Stimulated activated CD8-positive, alpha-beta memory T cell treated with anti-CD3 and anti-CD28 coated beads, Interleukin-15, amount 100 ng/mL, for 1 hour (primary cell): ENCODE measurements around the gene FBXO39.
"Not testable (repeated sequence)": the region's sequence is repeated elsewhere in the genome, so short reads cannot be mapped to it uniquely, and the experiment has no call there.

Source experiments
- DNase-seq: peaks from one replicate; pipeline ENCODE4 v3.0.0-alpha.2; 2020; ENCODE audit warnings: low read depth

The FBXO39 gene

DNA sequence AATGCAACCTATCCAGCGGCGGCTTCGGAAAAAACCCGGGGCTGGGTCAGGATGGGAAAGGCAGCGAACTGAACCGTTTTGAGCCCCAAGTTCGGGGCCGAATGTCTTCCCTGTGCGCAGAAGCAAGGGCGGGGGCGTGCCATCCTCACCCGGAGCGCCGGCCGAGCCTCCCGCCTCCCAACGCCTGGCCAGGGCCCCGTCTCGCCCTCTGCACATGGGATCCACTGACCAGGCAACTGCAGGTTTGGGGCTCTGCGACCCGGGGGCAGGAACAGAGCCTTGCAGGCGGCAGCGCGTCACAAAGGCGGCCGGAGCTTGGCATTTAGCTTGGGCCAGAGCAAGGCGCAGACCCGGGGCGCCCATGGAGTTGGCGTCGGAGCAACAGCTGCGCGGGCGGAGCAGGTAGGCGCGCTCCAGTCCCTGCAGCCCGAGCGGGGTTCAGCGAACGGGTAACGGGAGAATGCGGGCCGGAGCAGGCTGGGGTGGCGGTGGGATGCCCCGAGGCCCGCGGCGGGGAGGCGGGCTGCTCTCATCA lies at the start of gene FBXO39:
TSS of gene FBXO39 (plus strand) at position 345 of the 535 bp plus-strand sequence. CDS start 3,654 bp downstream, outside the sequence.
- DNase-seq: no peak

DNA sequence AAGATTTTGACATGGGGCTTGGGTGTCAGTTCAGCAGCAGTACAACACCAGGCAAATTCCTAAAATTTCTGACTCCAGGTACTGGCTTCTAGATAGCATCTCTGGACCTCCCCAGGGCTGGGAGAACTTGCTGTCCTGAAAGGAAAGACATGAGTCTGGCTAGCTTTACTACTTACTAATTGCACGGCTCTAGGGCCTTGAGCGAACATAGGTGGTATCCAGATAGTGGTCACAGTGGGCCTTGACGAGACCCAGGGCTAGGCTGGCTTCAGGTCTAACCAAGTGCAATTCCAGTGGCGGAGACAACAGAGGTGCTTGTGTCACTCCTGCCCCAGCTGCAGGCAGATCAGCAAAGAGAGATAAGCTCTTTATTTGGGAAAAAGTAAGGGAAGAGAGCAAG lies 46.5 kb upstream of the FBXO39 start:
- no peak for DNase-seq

DNA sequence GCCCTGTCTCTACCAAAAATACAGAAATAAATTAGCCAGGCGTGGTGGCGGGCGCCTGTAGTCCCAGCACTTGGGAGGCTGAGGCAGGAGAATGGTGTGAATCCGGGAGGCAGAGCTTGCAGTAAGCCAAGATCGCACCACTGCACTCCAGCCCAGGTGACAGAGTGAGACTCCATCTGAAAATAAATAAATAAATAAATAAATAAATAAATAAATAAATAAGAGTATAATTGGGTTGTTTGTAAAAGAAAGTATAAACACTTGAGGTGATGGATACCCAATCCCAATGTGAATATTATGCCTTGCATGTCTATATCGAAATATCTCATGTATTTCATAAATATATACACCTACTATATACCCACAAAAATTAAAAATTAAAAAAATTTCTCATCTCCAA lies 29.4 kb upstream of the FBXO39 start:
- not testable (repeated sequence) for DNase-seq

DNA sequence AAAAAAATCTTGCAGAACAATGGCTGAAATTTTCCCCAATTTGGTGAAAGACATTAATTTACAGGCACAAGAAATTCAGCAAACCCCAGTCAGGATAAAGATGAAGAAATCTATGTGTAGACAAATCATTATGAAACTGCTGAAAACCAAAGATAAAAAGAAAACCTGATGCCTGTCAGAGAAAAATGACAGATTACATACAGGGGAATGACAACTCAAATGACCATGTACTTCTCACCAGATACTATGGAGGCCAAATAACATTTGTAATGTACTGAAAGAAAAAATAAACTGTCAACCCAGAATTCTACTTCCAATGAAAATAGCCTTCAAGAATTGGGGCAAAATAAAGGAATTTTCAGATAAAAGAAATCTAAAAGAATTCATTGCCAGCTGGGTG lies 27.4 kb upstream of the FBXO39 start:
- DNase-seq: no peak

DNA sequence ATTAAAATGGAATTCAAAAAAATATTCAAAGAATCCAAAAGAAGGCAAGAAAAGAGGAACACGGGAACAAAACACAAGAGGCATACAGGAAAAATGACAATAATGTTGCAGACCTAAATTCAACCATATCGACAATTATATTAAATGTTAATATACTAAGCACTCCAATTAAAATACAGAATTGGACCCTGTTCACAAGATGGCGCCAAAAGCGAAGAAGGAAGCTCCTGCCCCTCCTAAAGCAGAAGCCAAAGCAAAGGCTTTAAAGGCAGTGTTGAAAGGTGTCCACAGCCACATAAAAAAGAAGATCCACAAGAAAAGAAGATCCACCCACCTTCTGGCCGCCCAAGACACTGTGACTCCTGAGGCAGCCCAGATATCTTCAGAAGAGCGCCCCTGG lies 26.5 kb upstream of the FBXO39 start:
- no peak for DNase-seq

DNA sequence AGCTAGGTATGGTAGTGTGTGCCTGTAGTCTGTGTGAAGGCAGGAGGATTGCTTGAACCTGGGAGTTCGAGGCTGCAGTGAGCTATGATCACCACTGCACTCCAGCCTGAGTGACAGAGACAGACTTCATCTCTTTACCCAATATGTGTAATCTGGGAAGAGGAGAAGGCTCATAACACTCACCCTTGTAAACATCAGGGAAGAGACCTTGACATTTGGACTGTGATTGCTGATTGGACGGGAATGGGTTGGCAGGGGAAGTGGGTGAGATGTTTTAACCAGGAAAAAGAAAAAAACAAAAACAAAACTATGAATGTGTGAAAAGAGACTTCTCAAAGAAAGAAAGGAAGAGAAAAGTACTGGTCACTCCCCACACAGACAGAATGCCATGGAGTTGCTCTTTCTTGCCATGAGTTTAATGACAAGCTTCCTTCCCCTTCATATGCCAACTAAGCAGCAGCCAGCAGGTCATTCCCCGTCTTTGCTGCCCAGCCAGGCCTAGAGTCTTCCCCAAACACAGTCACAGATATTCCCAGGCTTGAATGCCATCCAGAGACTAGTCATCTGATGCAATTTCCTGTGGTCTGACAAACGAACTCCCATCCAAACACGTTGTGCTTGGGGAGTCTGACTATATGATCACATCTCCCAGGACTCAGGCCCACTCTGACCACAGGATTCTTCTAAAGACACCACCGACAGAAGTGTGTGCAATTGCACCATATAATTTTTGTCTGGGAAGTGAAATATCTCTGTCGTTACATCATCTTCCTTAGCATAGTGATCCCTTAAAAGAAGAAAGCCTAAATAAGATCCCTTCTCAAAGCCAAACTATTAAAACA lies 23.7 kb upstream of the FBXO39 start:
- no peak for DNase-seq

DNA sequence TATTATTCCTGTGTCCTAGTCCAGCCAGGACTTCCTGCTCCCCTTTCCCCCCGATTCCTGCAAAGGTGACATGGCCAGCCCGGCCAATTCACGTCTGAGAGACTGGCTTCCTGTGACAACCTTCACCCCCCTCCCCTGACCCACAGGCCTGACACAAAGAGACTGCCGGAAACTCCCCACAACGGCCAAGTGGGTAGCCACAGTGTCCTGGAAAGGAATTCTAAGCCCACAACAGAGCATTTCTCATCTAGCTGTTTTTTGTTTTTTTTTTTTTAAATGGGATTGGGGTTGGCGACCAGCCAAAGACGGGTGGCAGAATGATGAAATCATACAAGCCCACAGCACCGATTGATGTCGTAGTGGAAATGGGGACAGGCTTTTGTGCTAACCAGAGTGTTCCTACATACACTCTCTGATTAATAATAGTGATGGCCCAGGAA lies 23.0 kb upstream of the FBXO39 start:
- DNase-seq: peak; percentile 35

DNA sequence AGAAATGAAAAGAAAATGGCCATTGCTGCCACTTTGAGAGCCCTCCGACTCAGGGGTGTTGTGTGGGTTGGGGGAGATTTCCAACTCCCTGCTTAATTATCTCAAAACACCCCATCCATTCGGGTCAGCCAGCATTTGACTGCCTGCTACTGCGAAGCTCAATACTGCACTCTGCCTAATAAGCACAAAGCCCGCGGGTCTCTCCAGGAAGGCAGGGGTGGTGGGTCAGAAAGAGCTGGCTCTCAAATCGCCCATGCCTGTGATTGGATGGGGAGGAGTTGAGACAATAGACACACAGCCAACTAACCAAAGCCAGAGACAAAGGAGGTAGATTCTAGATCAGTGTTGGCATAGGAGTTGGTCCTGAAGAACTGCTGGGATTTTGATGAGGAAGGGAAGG lies 22.5 kb upstream of the FBXO39 start:
- no peak for DNase-seq

DNA sequence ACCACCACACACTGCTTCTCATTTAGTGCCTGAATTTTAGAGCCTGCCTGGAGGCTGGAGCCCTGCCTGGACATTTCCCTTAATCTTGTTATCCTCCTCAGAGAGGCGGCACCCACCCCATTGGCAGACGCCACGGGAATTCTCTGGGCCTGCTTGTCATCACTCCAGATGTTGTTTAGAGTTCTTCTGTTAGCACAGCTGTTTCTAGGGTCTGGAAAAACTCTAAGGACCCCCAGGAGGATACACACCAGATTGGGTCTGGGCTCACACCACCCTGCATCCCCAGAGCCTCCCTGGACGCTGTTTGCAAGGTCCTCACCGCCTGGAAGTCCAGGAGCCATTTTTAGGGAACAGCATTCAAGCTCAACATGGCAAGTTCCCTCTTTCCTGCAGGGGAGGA lies 20.7 kb upstream of the FBXO39 start:
- no peak for DNase-seq

DNA sequence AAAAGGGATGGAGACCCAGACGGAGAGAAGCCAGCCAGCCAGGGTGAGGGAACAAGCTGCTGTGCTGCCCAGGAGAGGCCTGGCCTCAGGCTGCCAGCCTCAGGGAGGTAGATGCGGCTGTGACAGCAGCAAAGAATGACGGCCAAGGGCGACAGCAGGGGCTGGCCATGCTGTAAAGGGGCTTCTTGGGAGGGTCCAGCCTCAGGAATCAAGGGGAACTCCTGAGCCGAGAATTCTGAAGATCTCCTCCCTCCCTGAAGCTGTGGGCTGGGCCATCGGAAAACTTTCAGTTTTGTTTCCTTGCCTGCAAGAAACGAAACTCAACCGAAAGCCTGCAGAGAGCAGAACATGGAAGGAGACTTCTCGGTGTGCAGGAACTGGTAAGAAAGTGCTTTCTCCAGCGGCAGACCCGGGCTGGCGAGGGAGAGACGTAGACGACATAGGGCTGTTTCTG lies 20.3 kb upstream of the FBXO39 start, which contains the start of gene XAF1:
TSS of gene XAF1 (plus strand) at position 316 of the 454 bp plus-strand sequence. CDS start at position 349, 33 bp downstream.
- peak; percentile 49 for DNase-seq

DNA sequence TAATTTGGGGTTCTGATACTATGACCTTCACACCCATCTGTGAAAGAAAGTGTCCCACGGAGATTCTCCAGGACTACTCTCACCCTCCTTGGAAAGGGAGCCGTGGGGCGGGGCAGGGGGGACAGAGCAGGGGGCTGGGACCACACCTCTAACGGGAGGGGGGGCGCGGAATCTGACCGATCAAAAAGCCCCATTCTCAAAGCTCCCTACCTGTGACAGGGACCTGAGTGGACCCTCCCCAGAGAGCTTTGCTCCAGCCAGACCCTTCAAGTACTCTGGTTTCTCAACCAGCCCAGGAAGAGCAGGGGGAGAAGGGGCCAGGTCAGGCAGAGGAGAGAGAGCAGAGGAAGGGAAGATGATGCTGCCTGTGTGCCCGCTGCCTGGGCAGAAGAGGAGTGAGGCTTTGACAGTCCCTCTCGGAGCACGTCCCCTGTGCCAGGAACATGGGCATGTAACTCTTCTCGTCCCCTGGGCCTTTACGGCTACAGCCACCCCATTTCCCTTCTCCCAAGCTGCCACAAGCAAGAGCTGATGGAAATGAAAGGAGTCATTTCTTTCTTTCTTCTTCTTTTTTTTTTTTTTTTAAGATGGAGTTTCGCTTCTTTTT lies 19.5 kb upstream of the FBXO39 start:
- no peak for DNase-seq

DNA sequence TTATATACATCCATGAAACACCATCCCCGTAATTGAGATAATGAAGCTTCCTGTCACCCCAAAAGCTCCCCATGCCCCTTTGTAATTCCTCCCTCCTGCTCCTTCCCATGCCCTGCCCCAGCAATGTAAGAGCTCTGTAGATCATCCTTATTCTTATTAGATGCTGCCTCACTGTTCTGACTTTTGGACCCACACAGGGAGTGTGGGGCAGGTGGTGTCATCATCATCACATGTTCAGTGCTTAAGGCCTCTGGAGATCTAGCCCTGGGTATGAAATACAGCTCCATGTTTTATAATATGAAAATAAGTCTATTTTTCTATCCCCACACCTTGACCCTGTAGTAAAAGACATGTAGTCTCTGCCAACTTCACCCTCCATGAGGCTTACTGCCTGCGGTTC lies 18.3 kb upstream of the FBXO39 start:
- no peak for DNase-seq

DNA sequence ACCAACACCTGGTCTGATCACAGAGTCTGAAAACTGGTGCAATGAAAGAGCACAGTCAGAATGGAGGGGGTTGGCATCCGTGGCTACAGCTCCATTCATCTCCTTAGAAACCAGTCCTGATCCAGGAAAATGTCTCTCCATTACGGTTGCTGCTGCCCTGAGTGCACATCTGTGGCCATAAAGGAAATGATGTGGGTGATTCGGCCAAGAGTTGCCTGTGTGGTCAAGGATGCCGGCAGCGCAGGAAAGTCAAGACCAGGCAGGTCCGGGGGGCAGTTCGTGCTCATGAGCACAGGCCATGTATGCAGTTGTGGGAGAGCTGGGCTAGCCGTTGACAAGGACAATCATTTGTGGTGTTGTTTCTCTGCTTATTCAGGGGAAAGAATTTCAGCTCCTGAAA lies 14.2 kb upstream of the FBXO39 start:
- DNase-seq: no peak

DNA sequence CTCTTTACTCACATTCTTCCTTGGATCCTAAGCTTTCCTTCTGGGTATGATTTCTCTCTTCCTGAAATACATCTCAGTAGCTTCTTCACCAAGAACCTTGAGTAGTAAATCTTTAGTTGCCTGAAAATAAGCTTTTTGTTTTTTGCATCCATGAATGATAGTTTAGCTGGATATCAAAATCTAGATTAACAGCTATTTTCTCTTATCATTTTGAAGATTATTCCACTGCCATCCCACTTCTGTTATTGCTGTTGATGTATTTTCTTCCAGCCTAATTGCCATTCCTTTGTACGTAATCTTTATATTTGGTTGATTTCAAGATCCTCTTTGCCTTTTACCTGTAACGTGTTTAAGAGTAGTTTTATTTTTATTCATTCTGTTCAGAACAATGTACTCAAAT lies 7.6 kb upstream of the FBXO39 start:
- DNase-seq: no peak

DNA sequence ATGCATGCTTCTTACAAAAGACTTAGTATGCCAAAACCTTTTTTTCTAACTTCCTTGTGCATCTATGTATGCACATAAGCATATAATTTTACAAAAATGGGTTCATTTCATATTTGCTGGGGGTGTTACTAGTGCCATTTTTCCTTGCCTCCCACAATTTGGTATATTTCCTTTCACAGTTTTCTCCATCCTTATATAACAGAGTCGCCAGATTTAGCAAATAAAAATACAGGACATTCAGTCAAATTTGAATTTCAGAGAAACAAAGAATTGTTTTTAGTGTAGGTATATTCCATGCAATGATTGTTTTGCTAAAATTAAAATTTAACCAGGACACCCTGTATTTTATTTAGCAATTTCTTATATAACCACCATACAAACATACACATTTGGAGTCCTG lies 4.0 kb upstream of the FBXO39 start:
- DNase-seq: no peak

DNA sequence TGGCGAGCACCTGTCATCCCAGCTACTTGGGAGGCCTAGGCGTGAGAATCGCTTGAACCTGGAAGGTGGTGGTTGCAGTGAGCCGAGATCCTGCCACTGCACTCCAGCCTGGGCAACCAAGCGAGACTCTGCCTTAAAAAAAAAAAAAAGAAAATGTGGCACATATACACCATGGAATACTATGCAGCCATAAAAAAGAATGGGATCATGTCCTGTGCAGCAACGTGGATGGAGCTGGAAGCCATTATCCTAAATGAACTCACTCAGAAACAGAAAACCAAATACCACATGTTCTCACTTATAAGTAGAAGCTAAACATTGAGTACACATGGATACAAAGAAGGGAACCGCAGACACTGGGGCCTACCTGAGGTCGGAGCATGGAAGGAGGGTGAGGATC lies 1.1 kb upstream of the FBXO39 start:
- not testable (repeated sequence) for DNase-seq

DNA sequence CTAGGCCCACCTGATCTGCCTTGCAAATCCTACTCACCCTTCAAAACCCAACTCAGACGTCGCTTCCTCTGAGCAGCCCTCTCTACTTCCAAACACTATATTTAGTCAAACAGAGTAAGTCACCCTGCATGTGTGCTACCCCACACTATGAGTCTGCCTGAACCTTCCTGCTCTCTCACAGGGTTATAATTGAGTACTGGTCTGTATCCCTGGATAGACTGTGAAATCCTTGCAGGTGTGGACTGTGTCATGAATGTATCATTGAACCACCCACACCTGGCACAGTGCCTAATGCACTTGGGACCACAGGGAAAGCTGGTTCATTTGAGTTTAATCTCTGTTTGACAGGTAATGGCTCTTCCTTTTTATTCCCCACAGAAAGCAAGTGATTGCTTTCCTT lies 3.4 kb downstream of the FBXO39 start:
- no peak for DNase-seq

DNA sequence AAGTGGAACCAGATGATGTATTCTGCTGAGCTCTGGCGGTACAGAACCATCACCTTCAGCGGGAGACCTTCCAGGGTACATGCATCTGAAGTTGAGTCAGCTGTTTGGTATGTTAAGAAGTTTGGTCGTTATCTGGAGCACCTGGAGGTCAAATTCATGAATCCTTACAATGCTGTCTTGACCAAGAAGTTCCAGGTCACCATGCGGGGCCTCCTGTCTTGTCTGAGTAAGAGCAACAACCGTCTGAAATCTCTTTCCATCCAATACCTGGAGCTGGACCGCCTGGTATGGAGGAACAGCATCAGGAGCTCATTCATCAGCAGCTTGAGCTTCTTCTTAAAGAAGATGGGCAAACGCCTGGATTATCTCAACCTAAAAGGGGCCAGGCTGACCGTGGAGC lies 4.0 kb downstream of the FBXO39 start:
- DNase-seq: no peak

DNA sequence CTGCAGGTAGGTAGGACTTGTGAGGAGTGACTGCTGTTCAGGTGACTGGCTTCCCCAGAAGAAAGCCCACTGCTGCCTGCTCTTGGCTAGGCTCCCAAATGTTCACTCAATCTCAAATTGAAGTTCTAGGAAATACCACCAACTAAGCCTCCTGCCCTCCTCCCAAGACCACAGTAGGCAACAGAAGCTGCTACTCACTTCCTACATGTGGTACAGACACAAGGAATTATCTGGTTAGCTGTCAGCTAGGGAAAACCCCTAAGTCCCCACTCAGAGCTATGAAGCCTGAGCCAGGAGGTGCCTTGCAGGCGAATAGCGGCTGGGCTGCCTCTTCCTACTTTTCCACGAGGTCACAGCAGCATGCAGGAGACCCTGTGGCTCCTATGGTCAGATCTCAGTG lies 4.9 kb downstream of the FBXO39 start:
- no peak for DNase-seq

DNA sequence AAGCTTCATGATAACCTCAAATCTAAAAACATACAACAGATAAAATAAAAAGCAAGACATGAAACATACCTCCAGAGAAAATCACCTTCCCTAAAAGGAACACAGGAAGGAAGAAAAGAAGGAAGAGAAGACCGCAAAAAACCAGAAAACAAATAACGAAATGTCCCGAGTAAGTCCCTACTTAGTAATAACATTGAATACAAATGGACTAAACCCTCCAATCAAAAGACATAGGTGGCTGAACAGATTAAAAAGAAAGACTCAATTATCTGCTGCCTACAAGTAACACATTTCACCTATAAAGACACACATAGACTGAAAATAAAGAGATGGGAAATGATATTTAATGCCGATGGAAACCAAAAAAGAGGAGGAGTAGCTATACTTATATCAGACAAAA lies 6.2 kb downstream of the FBXO39 start:
- DNase-seq: no peak

DNA sequence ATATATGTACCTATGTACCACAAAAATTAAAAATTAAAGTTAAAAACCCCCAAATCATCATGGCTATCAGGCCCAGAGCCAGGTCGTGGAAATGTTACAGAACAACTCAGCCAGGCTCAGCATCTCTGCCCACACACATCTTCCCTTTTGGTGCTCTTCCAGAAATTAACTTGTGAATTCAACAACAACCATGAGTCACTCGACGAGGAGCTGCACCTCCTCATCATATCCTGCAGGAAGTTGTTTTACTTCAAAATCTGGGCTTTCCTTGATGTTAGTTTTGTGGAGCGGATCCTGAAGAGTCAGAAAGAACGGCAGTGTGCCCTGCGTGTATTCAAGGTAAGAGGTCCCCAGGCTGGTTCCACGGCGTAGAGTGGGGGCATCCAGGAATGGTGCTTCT lies 10.6 kb downstream of the FBXO39 start:
- no peak for DNase-seq

DNA sequence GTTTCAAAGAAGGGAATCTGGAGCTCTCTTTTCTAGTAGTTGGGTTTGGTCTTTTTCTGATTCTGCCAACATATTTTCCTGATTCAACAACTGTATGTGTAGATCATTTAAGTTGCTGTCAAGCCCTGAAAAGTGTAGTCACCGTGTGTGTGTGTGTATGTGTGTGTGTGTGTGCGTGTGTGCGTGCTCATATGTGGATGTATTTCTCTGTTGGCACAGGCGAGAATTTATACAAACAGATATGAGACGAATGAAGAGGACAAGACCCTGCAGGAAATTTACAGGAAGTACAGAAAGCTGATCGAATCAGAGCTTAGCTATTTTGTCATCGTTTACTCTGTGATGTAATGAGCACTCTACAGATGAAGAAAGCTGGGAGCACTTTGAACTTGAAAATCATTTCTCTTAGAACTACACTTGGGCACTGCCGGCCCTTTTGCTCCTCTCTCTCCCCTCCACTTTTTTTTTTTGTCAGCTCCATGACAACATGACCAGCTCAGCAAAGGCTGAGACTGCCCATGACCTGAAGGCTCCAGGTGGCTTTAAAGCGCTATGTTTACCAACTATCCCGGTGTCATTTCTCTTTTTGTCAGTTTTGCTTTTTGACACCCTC lies 11.2 kb downstream of the FBXO39 start:
- no peak for DNase-seq

DNA sequence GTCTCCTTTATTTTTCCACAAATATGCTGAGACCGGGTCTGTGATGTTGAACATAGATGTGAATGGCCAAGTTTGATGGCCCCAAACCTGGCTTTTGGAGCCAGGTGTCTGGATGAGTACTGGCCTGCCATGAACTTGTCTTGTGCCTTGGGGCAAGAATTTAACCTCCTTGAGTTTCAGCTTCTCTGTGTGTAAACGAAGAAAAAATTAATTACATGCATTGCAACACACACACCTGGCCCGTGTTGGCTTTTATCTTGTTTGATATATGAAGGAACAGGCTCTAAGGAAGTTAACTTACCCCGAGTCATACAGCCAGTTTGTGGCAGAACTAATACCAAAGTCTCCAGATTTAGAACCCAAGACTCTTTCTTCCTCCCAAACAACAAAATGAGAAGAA lies 13.1 kb downstream of the FBXO39 start:
- DNase-seq: no peak
